Activated T-helper 1 cell treated with anti-CD3 and anti-CD28 coated beads, Interleukin-12 subunit alpha, Interleukin-12 subunit beta, Interleukin-2, Interleukin-4 antibody, amounts not matched to agents 30 ng/mL and 10 ng/mL and 1 ng/mL, durations not matched to agents 14 hours and 24 hours and 36 hours (primary cell): ENCODE measurements around the gene TMEM132C. TPM values are rescaled to one million over a fixed set of nuclear protein-coding genes. Genes with fewer than 3 reads are reported as not detected.
"Not testable (repeated sequence)": the region's sequence is repeated elsewhere in the genome, so short reads cannot be mapped to it uniquely, and the experiment has no call there.

ENCODE experiments used
- DNase-seq: peaks from one replicate; pipeline ENCODE4 v3.0.0; 2021; ENCODE audit warnings: low spot score
- H3K27ac Mint-ChIP-seq: one replicate; pipeline ENCODE4 v1.8.0; 2021; ENCODE audit warnings: mild to moderate bottlenecking, mixed read lengths
- H3K27me3 Mint-ChIP-seq: one replicate; pipeline ENCODE4 v1.8.0; 2022; ENCODE audit warnings: mild to moderate bottlenecking, moderate library complexity, mixed read lengths; ENCODE audit not compliant: insufficient read depth
- H3K36me3 Mint-ChIP-seq: one replicate; pipeline ENCODE4 v1.8.0; 2021; ENCODE audit warnings: low read depth, mixed read lengths
- H3K4me1 Mint-ChIP-seq: one replicate; pipeline ENCODE4 v1.8.0; 2021; ENCODE audit warnings: low read depth, mixed read lengths
- H3K4me3 Mint-ChIP-seq: one replicate; pipeline ENCODE4 v1.8.0; 2021; ENCODE audit warnings: mild to moderate bottlenecking, moderate library complexity, mixed read lengths
- H3K9me3 Mint-ChIP-seq: one replicate; pipeline ENCODE4 v1.8.0; 2021; ENCODE audit warnings: mixed read lengths
- intact Hi-C: fragments of 100-400 bp; cut with micrococcal nuclease; formaldehyde crosslinking; loops from one replicate; pipeline ENCODE4 v1.15.1; 2024
- total RNA-seq: library from RNA; stranded (reverse); gene quantifications from 2 replicates; pipeline ENCODE4 v1.2.3, GENCODE V29; 2022

The TMEM132C gene
- total RNA-seq, 1 donor from 2014 or later = not detected

DNA sequence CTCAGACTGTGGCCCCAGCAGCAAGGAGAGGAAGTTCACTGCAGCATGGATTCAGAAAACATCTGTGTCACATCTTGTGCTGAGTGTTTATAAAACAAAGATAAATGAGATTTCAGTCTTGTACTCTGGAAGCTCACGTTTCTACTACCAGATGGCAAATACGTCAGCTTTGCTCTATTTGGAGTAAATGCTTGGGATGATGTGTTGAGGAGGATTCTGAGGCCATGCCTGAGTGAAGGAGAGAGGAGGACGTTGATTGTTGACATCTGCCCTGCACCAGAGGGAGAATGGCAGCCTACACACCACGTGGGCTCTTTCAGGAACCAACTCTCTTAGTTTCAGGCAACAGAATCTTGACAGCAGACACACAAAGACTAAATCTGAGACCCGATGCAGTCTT lies 188.9 kb downstream of the TMEM132C start:
- DNase-seq = no peak
- intact Hi-C loops = no loop called here
- H3K9me3 Mint-ChIP-seq = peaks cover 9% of the 10 kb centered on the region
- no peaks in the 10 kb centered on the region for H3K36me3 Mint-ChIP-seq
- H3K4me3 Mint-ChIP-seq = no peak overlapping the region
- no peaks in the 10 kb centered on the region for H3K4me1 Mint-ChIP-seq
- no peak overlapping the region for H3K27ac Mint-ChIP-seq
- H3K27me3 Mint-ChIP-seq = no peaks in the 10 kb centered on the region

GRCh38 chr12:128456922-128457321 lies 190.0 kb downstream of the TMEM132C start:
- intact Hi-C loops = no loop called here
- H3K36me3 Mint-ChIP-seq = no peaks in the 10 kb centered on the region
- no peaks in the 10 kb centered on the region for H3K4me1 Mint-ChIP-seq
- peaks cover 9% of the 10 kb centered on the region for H3K9me3 Mint-ChIP-seq
- no peaks in the 10 kb centered on the region for H3K27me3 Mint-ChIP-seq
- no peak overlapping the region for H3K27ac Mint-ChIP-seq
- no peak for DNase-seq
- no peak overlapping the region for H3K4me3 Mint-ChIP-seq

- Mint-ChIP-seq H3K27me3 (no peaks in the 10 kb centered on the region), H3K9me3 (peaks cover 7% of the 10 kb centered on the region), H3K4me3 (no peak overlapping the region), H3K4me1 (no peaks in the 10 kb centered on the region), H3K36me3 (no peaks in the 10 kb centered on the region), H3K27ac (no peak overlapping the region)
- DNase-seq = no peak
- intact Hi-C loops = no loop called here
Observed at GRCh38 chr12:128458301-128458974, 191.5 kb downstream of the TMEM132C start.

DNA sequence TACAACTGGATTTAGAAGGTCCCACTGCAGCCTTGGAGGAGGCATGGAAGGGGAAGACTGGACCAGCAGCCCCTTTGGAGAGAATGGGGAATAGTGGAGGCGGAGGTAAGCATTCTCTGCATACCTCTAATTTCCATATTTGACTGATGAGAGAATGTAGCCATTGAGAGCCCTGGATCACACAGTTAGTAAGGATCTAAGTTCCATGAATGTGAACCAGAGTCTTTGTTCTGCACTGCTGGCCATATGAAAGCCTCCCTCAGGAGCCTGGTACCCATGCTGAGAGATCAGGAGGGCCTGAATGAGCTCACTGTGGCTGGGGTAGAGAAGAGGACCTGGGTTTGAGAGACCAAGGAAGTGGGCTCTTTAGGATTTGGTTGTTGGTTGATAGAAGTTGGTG lies 192.1 kb downstream of the TMEM132C start:
- H3K9me3 Mint-ChIP-seq = peaks cover 3% of the 10 kb centered on the region
- no peak overlapping the region for H3K4me3 Mint-ChIP-seq
- no peaks in the 10 kb centered on the region for H3K4me1 Mint-ChIP-seq
- no peaks in the 10 kb centered on the region for H3K36me3 Mint-ChIP-seq
- DNase-seq = no peak
- intact Hi-C loops = no loop called here
- no peak overlapping the region for H3K27ac Mint-ChIP-seq
- no peaks in the 10 kb centered on the region for H3K27me3 Mint-ChIP-seq

DNA sequence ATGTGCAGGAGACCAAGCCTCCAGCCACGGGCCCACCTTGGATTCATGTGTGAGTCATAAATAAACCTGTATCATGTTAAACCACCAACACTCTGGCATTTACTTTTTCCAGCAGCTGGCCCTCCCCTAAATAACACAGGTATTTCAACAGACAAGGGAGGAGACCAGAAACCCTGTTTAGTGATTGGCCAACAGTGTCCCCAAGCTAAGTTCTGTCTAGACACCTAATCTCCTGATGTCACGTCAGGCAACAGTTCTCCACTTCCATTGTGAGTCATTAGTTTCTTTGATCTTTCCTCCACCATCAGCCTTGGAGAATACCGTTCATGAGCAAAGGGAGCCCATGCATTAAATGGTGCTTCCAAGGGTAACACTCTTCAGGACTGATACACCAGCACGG lies 196.9 kb downstream of the TMEM132C start:
- H3K27ac Mint-ChIP-seq = no peak overlapping the region
- no peak overlapping the region for H3K4me3 Mint-ChIP-seq
- intact Hi-C loops = no loop called here
- H3K4me1 Mint-ChIP-seq = no peaks in the 10 kb centered on the region
- H3K9me3 Mint-ChIP-seq = no peaks in the 10 kb centered on the region
- no peak for DNase-seq
- no peaks in the 10 kb centered on the region for H3K27me3 Mint-ChIP-seq
- no peaks in the 10 kb centered on the region for H3K36me3 Mint-ChIP-seq

GRCh38 chr12:128467882-128468281 lies 200.9 kb downstream of the TMEM132C start:
- no peak for DNase-seq

GRCh38 chr12:128468926-128469325 lies 202.0 kb downstream of the TMEM132C start:
- no peaks in the 10 kb centered on the region for H3K4me1 Mint-ChIP-seq
- no peak overlapping the region for H3K27ac Mint-ChIP-seq
- intact Hi-C loops = no loop called here
- H3K9me3 Mint-ChIP-seq = peaks cover 9% of the 10 kb centered on the region
- no peaks in the 10 kb centered on the region for H3K27me3 Mint-ChIP-seq
- no peaks in the 10 kb centered on the region for H3K36me3 Mint-ChIP-seq
- H3K4me3 Mint-ChIP-seq = no peak overlapping the region
- no peak for DNase-seq

More at GRCh38 chr12:128467882-128468281, 200.9 kb downstream of the TMEM132C start:
- H3K27me3 Mint-ChIP-seq = no peaks in the 10 kb centered on the region
- H3K4me1 Mint-ChIP-seq = no peaks in the 10 kb centered on the region
- no peak overlapping the region for H3K4me3 Mint-ChIP-seq
- H3K36me3 Mint-ChIP-seq = no peaks in the 10 kb centered on the region
- peaks cover under 1% of the 10 kb centered on the region for H3K9me3 Mint-ChIP-seq
- no peak overlapping the region for H3K27ac Mint-ChIP-seq
- intact Hi-C loops = no loop called here

DNA sequence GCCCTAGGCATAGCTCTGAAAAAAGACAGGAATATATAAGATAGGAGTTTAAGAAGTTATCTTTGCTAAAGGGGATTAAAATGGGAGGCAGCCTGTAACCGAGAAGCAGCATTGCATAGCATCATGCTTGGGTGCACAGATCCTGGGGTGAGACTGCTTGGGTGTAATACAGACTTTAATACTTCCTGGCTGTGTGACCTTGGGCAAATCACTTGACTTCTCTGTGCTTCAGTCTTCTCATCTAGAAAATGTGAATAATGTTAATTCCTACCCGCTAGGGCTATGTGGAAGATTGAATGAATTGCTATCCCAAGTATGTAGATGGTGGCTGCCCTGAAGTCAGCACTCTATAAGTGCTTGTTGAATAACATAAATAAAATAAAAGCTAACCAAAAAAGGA lies 204.5 kb downstream of the TMEM132C start:
- Mint-ChIP-seq H3K4me3 (no peak overlapping the region), H3K27ac (no peak overlapping the region), H3K4me1 (no peaks in the 10 kb centered on the region), H3K36me3 (no peaks in the 10 kb centered on the region), H3K9me3 (peaks cover 9% of the 10 kb centered on the region), H3K27me3 (no peaks in the 10 kb centered on the region)
- no peak for DNase-seq
- intact Hi-C loops = no loop called here

GRCh38 chr12:128474916-128475315 lies 207.9 kb downstream of the TMEM132C start:
- H3K4me3 Mint-ChIP-seq = no peak overlapping the region
- peaks cover 9% of the 10 kb centered on the region for H3K9me3 Mint-ChIP-seq
- intact Hi-C loops = no loop called here
- DNase-seq = no peak
- H3K27me3 Mint-ChIP-seq = no peaks in the 10 kb centered on the region
- H3K27ac Mint-ChIP-seq = no peak overlapping the region
- H3K36me3 Mint-ChIP-seq = no peaks in the 10 kb centered on the region
- H3K4me1 Mint-ChIP-seq = no peaks in the 10 kb centered on the region

- H3K27ac Mint-ChIP-seq = no peak overlapping the region
- no peaks in the 10 kb centered on the region for H3K27me3 Mint-ChIP-seq
- no peak for DNase-seq
- H3K4me3 Mint-ChIP-seq = no peak overlapping the region
- H3K36me3 Mint-ChIP-seq = no peaks in the 10 kb centered on the region
- intact Hi-C loops = no loop called here
- no peaks in the 10 kb centered on the region for H3K4me1 Mint-ChIP-seq
- H3K9me3 Mint-ChIP-seq = peaks cover 9% of the 10 kb centered on the region
Observed at GRCh38 chr12:128476266-128476665, 209.3 kb downstream of the TMEM132C start.

DNA sequence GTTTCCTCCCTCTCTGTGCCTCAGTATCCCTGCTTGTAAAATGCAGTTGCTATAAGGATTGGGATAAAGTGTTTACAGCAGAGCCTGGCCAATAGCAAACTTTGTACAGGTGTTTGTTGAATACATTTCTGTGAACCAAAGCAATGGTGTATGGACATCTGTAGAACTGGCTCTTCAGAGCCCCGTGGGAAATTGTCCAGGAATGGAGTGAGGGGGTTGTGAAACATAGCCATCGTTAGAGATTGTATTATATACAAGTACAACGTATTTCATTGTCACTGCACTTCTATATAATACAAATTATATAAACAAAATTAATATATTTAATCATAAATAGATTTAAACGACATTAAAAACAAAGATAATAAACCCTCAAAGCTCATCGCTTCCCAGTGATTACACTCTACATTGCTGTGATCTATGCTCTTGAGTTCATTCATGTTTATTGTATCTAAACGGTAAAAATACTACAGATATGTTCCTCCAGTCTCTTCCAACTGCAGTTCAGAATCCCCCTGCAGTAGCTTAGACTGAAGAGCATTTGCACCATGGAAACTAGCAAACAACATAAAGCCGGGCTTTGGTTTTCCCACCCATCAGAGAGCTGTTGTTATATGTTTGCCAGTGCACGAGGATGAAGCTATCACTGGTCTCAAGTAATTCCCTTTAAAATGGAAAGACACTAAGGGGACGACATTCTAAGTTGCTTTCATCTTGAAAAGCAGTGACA lies 216.7 kb downstream of the TMEM132C start:
- DNase-seq = no peak
- H3K27me3 Mint-ChIP-seq = no peaks in the 10 kb centered on the region
- no peaks in the 10 kb centered on the region for H3K36me3 Mint-ChIP-seq
- no peak overlapping the region for H3K27ac Mint-ChIP-seq
- no peak overlapping the region for H3K4me3 Mint-ChIP-seq
- no peaks in the 10 kb centered on the region for H3K4me1 Mint-ChIP-seq
- intact Hi-C loops = no loop called here
- peaks cover 11% of the 10 kb centered on the region for H3K9me3 Mint-ChIP-seq

DNA sequence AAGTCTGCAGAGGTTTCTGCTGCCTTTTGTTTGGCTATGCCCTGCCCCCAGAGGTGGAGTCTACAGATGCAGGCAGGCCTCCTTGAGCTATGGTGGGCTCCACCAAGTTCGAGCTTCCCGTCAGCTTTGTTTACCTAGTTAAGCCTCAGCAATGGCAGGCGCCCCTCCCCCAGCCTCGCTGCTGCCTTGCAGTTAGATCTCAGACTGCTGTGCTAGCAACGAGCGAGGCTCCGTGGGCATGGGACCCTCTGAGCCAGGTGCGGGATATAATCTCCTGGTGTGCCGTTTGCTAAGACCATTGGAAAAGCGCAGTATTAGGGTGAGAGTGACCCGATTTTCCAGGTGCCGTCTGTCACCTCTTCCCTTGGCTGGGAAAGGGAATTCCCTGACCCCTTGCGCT lies 230.4 kb downstream of the TMEM132C start:
- not testable (repeated sequence) for DNase-seq

GRCh38 chr12:128507470-128507869 lies 240.5 kb downstream of the TMEM132C start:
- peaks cover 44% of the 10 kb centered on the region for H3K9me3 Mint-ChIP-seq
- H3K4me3 Mint-ChIP-seq = no peak overlapping the region
- peaks cover 1% of the 10 kb centered on the region for H3K36me3 Mint-ChIP-seq
- no peaks in the 10 kb centered on the region for H3K27me3 Mint-ChIP-seq
- intact Hi-C loops = no loop called here
- DNase-seq = no peak
- H3K4me1 Mint-ChIP-seq = no peaks in the 10 kb centered on the region
- no peak overlapping the region for H3K27ac Mint-ChIP-seq

More for the DNA sequence above, 230.4 kb downstream of the TMEM132C start:
- H3K36me3 Mint-ChIP-seq, H3K27me3 Mint-ChIP-seq, H3K4me1 Mint-ChIP-seq, intact Hi-C loops, H3K27ac Mint-ChIP-seq, H3K4me3 Mint-ChIP-seq: not testable (repeated sequence)
- peaks cover 26% of the 10 kb centered on the region for H3K9me3 Mint-ChIP-seq
